Heart right ventricle (tissue), 16 donors: Measurements from ENCODE around the gene FUT7. TPM values are rescaled to one million over a fixed set of nuclear protein-coding genes. Genes with fewer than 3 reads are reported as not detected.

Experiments used
- ATAC-seq, 8 donors: fragments of 200-7000 bp; cut with Tn5 transposase; one replicate each; pipeline ENCODE4 v1.9.1; 2020; ENCODE audit warnings: mild to moderate bottlenecking in 8 of 8, moderate library complexity in 8 of 8, moderate number of reproducible peaks in 1 of 8
- DNase-seq, 2 donors: peaks; one replicate each; pipeline ENCODE4 v3.0.0-alpha.2; 2020
- H3K27ac ChIP-seq, 10 donors: fragments of 200-600 bp; sonication (generic) in 2 of 10; one replicate each; pipeline versions ENCODE4 v1.5.0 to v1.8.0; 2020 to 2022; ENCODE audit warnings: mild to moderate bottlenecking in 3 of 10
- H3K27me3 ChIP-seq, 7 donors: fragments of 200-600 bp; one replicate each; pipeline ENCODE4 v1.8.0; 2021 to 2022; ENCODE audit warnings: mild to moderate bottlenecking in 2 of 7
- H3K36me3 ChIP-seq, 9 donors: fragments of 200-600 bp; sonication (generic) in 1 of 9; one replicate each; pipeline versions ENCODE4 v1.5.0 to v1.8.0; 2020 to 2022; ENCODE audit warnings: mild to moderate bottlenecking in 2 of 9
- H3K4me1 ChIP-seq, 9 donors: fragments of 200-600 bp; sonication (generic) in 1 of 9; one replicate each; pipeline versions ENCODE4 v1.5.0 to v1.8.0; 2020 to 2022; ENCODE audit warnings: mild to moderate bottlenecking in 4 of 9
- H3K4me3 ChIP-seq, 10 donors: fragments of 200-600 bp; sonication (generic) in 2 of 10; one replicate each; pipeline versions ENCODE4 v1.5.0 to v1.8.0; 2020 to 2022; ENCODE audit warnings: mild to moderate bottlenecking in 7 of 10, moderate library complexity in 2 of 10
- H3K9me3 ChIP-seq, 11 donors: fragments of 200-600 bp in 10 of 11; sonication (generic) in 2 of 11; one replicate each; pipeline versions ENCODE4 v1.5.0 to v1.8.0; 2013 to 2022; ENCODE audit warnings: mild to moderate bottlenecking in 2 of 11, control low read depth in 1 of 11, moderate library complexity in 1 of 11
- CTCF ChIP-seq, 9 donors: fragments of 200-600 bp; sonication (generic) in 2 of 9; IDR thresholded peaks; one replicate each; pipeline versions ENCODE4 v1.5.0 to v1.8.0; 2021 to 2022; ENCODE audit warnings: antibody characterized with exemption in 9 of 9, mild to moderate bottlenecking in 5 of 9, moderate library complexity in 1 of 9
- WGBS, 2 donors: extraction: QIAGEN DNeasy Blood & Tissue Kit; methylation state at CpG; one replicate each; pipeline ENCODE4 v1.1.7; 2013; ENCODE audit warnings: inconsistent platforms in 1 of 2; 5-methylcytosine and 5-hydroxymethylcytosine counted together
- intact Hi-C, 10 donors: fragments of 100-400 bp; cut with DNase I; formaldehyde crosslinking; loops; one replicate each; pipeline versions ENCODE4 v1.11.1 to v1.14.2; 2022
- polyA plus RNA-seq, 2 donors: library from polyadenylated mRNA; stranded (reverse); fragments of 200-250 nt; gene quantifications; one replicate each; pipeline ENCODE4 v1.2.3, GENCODE V29; 2013
- total RNA-seq, 10 donors: library from RNA; stranded (reverse); fragmentation: NEBNext Ultra II Directional in 3 of 10; extraction: Animal tissue kit (Norgen Biotek cat#: 25700) in 3 of 10; gene quantifications; one replicate each; pipeline versions ENCODE4 v1.2.1 to v1.2.4, GENCODE V29; 2021 to 2023
- donor health status: Arrhythmogenic right ventricular cardiomyopathy.
- donor health status: ischemic (EF 13 %, LVEDD 7.1; RV severe dilation, severe dysfunction).
- donor health status: healthy with polysubstance abuse.
- donor health status: DM: no; HTN: yes; CAD: no.
- donor health status: DM: no; HTN: no; CAD: no.
- donor health status: ischemic (EF 25% LVEDD 6.9; RV normal size, moderate dysfunction).
- donor health status: ischemic (EF 25% LVEDD 5.7; RV mildly dilated, moderate dysfunction).
- donor health status: healthy.
- donor health status: DM: yes; HTN: yes; CAD: no.
- donor health status: Ischemic cardiomyopathy.
- donor health status: ischemic (EF 35%, LVEDD 5.7; RV mildly dilated, moderate dysfunction).
- donor health status: nonischemic (EF 11% LVEDD 7.7; RV severe dilation, severe dysfunction).
- donor health status: DM: yes; HTN: yes; CAD: no.
- donor health status: PGD.
- donor health status: ischemic (EF 29% LVEDD 5.4; RV normal size, mild dysfunction).
- donor health status: nonischemic (EF 23%, LVEDD 6.1; RV moderate dilation, normal function).

FUT7 gene
- total and polyA plus RNA-seq, 12 donors = 0.07 to 0.30 (median 0.15) TPM; not detected in 5

GRCh38 chr9:136984464-136985026, 47.3 kb downstream of the FUT7 start:
- WGBS, 2 donors = 63 to 69% methylated on average over 22 to 29 of the region's 29 CpGs
- TF ChIP-seq CTCF (IDR thresholded peaks at IDR 0.05) = no peak
- no peaks in the 10 kb centered on the region for H3K36me3 ChIP-seq
- ATAC-seq (no peak), DNase-seq (peak in 1 of 2 donors; percentile 21)
- H3K27ac ChIP-seq = no peak overlapping the region
- no peaks in the 10 kb centered on the region for H3K9me3 ChIP-seq
- no peak overlapping the region for H3K4me3 ChIP-seq
- peaks cover 5 to 58% (median 35%) of the 10 kb centered on the region in 9 donors for H3K4me1 ChIP-seq
- intact Hi-C loops = loop anchor here in 1 of 10 donors (5.0 kb wide), 1 partner anchor 37 kb away; the partner anchor contains the start of gene C8G
- H3K27me3 ChIP-seq = peaks cover 0 to 38% (median 15%) of the 10 kb centered on the region in 7 donors

GRCh38 chr9:136983656-136984314, 48.1 kb downstream of the FUT7 start:
- Histone ChIP-seq H3K4me1 (peaks cover 5 to 66% (median 40%) of the 10 kb centered on the region in 9 donors), H3K27me3 (peaks cover 0 to 38% (median 15%) of the 10 kb centered on the region in 7 donors), H3K27ac (peak overlapping the region in 6 of 10 donors; percentile 83 to 93 (median 89)), H3K36me3 (no peaks in the 10 kb centered on the region), H3K9me3 (no peaks in the 10 kb centered on the region), H3K4me3 (no peak overlapping the region)
- no peak for TF ChIP-seq CTCF (IDR thresholded peaks at IDR 0.05)
- intact Hi-C loops = loop anchor here in 1 of 10 donors (5.0 kb wide), 1 partner anchor 36 kb away; the partner anchor contains the start of gene C8G
- DNase-seq = peak in 1 of 2 donors; percentile 8
- no peak for ATAC-seq
- WGBS, 2 donors = 76 to 80% methylated on average over 11 of the region's 11 CpGs

GRCh38 chr9:136983167-136983566, 48.7 kb downstream of the FUT7 start:
- H3K36me3 ChIP-seq = no peaks in the 10 kb centered on the region
- no peaks in the 10 kb centered on the region for H3K9me3 ChIP-seq
- WGBS, 2 donors = 82 to 83% methylated on average over 9 of the region's 9 CpGs
- DNase-seq (no peak), ATAC-seq (no peak)
- peaks cover 0 to 38% (median 15%) of the 10 kb centered on the region in 7 donors for H3K27me3 ChIP-seq
- H3K4me3 ChIP-seq = no peak overlapping the region
- intact Hi-C loops = loop anchor here in 1 of 10 donors (5.0 kb wide), 1 partner anchor 36 kb away; the partner anchor contains the start of gene C8G
- TF ChIP-seq CTCF (IDR thresholded peaks at IDR 0.05) = no peak
- peaks cover 5 to 68% (median 40%) of the 10 kb centered on the region in 9 donors for H3K4me1 ChIP-seq
- H3K27ac ChIP-seq = peak overlapping the region in 8 of 10 donors; percentile 82 to 93 (median 89)

GRCh38 chr9:136982232-136983051, 49.4 kb downstream of the FUT7 start, which contains the start of gene LCNL1:
TSS of gene LCNL1 (plus strand) at chr9:136982993. CDS start at chr9:136983587, 594 bp downstream.
- Histone ChIP-seq H3K27me3 (peaks cover 0 to 45% (median 15%) of the 10 kb centered on the region in 7 donors), H3K27ac (peak within 1 kb of the TSS; percentile 40 to 93 (median 88)), H3K36me3 (no peaks in the 10 kb centered on the region), H3K4me1 (peaks cover 5 to 75% (median 47%) of the 10 kb centered on the region in 9 donors), H3K4me3 (no peak within 1 kb of the TSS), H3K9me3 (no peaks in the 10 kb centered on the region)
- intact Hi-C loops = loop anchor here in 1 of 10 donors (5.0 kb wide), 1 partner anchor 35 kb away; the partner anchor contains the start of gene C8G
- 66 to 68% methylated on average over 18 of the region's 18 CpGs for WGBS, 2 donors
- ATAC-seq (peak in 4 of 8 donors; percentile 13 to 36 (median 19)), DNase-seq (peak in 1 of 2 donors; percentile 46)
- no peak for TF ChIP-seq CTCF (IDR thresholded peaks at IDR 0.05)
